ENCODE measurements around the gene KRT10. TPM values are rescaled to one million over a fixed set of nuclear protein-coding genes. Genes with fewer than 3 reads are reported as not detected.

Gene KRT10
- total RNA-seq, 1 donor from 2014 or later: 60.2 TPM

GRCh38 chr17:40793832-40794231 is 28.6 kb downstream of the KRT10 start:
- Mint-ChIP-seq H3K9me3 (no peaks in the 10 kb centered on the region), H3K27me3 (peaks cover 21% of the 10 kb centered on the region), H3K4me3 (no peak overlapping the region), H3K27ac (no peak overlapping the region), H3K36me3 (no peaks in the 10 kb centered on the region), H3K4me1 (ENCODE audit: unreplicated experiment) (no peaks in the 10 kb centered on the region)
- DNase-seq (ENCODE audit: extremely low spot score, unreplicated experiment): no peak
- no peak for TF ChIP-seq CTCF (conservative IDR thresholded peaks at IDR 0.05)

- peak; percentile 76 for TF ChIP-seq CTCF (conservative IDR thresholded peaks at IDR 0.05)
- Mint-ChIP-seq H3K36me3 (no peaks in the 10 kb centered on the region), H3K9me3 (no peaks in the 10 kb centered on the region), H3K4me1 (ENCODE audit: unreplicated experiment) (no peaks in the 10 kb centered on the region), H3K27ac (no peak overlapping the region), H3K27me3 (peaks cover 18% of the 10 kb centered on the region), H3K4me3 (no peak overlapping the region)
- no peak for DNase-seq (ENCODE audit: extremely low spot score, unreplicated experiment)
These were observed 30.5 kb downstream of the KRT10 start for GRCh38 chr17:40791787-40792436.

GRCh38 chr17:40791111-40791510 is 31.3 kb downstream of the KRT10 start:
- Mint-ChIP-seq H3K4me1 (ENCODE audit: unreplicated experiment) (no peaks in the 10 kb centered on the region), H3K36me3 (no peaks in the 10 kb centered on the region), H3K9me3 (no peaks in the 10 kb centered on the region), H3K27ac (no peak overlapping the region), H3K27me3 (peaks cover 14% of the 10 kb centered on the region), H3K4me3 (no peak overlapping the region)
- DNase-seq (ENCODE audit: extremely low spot score, unreplicated experiment): no peak
- no peak for TF ChIP-seq CTCF (conservative IDR thresholded peaks at IDR 0.05)

GRCh38 chr17:40782450-40782849 is 40.0 kb downstream of the KRT10 start, which contains the start of gene KRT27:
Gene KRT27 (minus strand): TSS chr17:40782550. CDS start chr17:40782493, 57 bp downstream.
- no peak for DNase-seq (ENCODE audit: extremely low spot score, unreplicated experiment)
- Mint-ChIP-seq H3K9me3 (no peaks in the 10 kb centered on the region), H3K36me3 (no peaks in the 10 kb centered on the region), H3K27me3 (peaks cover 2% of the 10 kb centered on the region), H3K27ac (no peak within 1 kb of the TSS), H3K4me3 (no peak within 1 kb of the TSS), H3K4me1 (ENCODE audit: unreplicated experiment) (no peaks in the 10 kb centered on the region)
- no peak for TF ChIP-seq CTCF (conservative IDR thresholded peaks at IDR 0.05)

- Mint-ChIP-seq H3K36me3 (no peaks in the 10 kb centered on the region), H3K4me1 (ENCODE audit: unreplicated experiment) (no peaks in the 10 kb centered on the region), H3K27ac (no peak overlapping the region), H3K9me3 (no peaks in the 10 kb centered on the region), H3K27me3 (peaks cover 2% of the 10 kb centered on the region), H3K4me3 (no peak overlapping the region)
- no peak for TF ChIP-seq CTCF (conservative IDR thresholded peaks at IDR 0.05)
- no peak for DNase-seq (ENCODE audit: extremely low spot score, unreplicated experiment)
These were observed 43.1 kb downstream of the KRT10 start for GRCh38 chr17:40779181-40779909.
